Peyer's patch (tissue), 4 donors: ENCODE data around the gene PXMP2.

Experiments
- POLR2A ChIP-seq, 2 donors: fragments of 450-650 bp; IDR thresholded peaks; one replicate each; pipeline ENCODE4 v1.5.1; 2017; ENCODE audit warnings: antibody characterized with exemption in 2 of 2, mild to moderate bottlenecking in 2 of 2, moderate library complexity in 2 of 2
- TF ChIP-seq, protein P1 (sequence below), 6 experiments: fragments of 450-650 bp in 4 of 6; fragments of 200-600 bp in 2 of 6; sonication (generic) in 1 of 6; IDR thresholded peaks; one replicate each; pipeline ENCODE4 v1.5.1; 2017 to 2019; ENCODE audit warnings: antibody characterized with exemption in 6 of 6, mild to moderate bottlenecking in 3 of 6, moderate library complexity in 1 of 6

DNA sequence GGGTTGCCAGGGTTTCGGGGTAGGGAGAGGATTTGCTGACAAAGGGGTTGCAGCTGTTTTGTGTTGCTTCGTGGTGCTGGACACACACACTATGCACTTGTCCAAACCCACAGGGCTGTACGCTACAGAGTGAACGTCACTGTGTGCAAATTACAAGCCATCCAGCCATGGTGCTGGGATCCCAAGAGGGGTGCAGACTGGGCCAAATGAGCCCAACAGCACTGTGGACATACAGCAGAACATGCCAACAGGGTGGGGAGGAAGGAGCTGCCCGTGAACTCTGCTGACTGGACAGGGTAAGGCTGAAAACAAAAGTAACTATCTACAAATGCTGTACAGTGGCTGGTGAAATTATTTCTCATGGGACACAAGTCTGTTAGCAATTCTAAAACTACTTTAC is 25.4 kb upstream of the PXMP2 start:
- no peak for TF ChIP-seq POLR2A (IDR thresholded peaks at IDR 0.05)
- TF ChIP-seq, protein P1, sequence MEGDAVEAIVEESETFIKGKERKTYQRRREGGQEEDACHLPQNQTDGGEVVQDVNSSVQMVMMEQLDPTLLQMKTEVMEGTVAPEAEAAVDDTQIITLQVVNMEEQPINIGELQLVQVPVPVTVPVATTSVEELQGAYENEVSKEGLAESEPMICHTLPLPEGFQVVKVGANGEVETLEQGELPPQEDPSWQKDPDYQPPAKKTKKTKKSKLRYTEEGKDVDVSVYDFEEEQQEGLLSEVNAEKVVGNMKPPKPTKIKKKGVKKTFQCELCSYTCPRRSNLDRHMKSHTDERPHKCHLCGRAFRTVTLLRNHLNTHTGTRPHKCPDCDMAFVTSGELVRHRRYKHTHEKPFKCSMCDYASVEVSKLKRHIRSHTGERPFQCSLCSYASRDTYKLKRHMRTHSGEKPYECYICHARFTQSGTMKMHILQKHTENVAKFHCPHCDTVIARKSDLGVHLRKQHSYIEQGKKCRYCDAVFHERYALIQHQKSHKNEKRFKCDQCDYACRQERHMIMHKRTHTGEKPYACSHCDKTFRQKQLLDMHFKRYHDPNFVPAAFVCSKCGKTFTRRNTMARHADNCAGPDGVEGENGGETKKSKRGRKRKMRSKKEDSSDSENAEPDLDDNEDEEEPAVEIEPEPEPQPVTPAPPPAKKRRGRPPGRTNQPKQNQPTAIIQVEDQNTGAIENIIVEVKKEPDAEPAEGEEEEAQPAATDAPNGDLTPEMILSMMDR (IDR thresholded peaks at IDR 0.05): no peak
